DND-41 (cell line): ENCODE data around the gene BACE1.

Experiments used
- ATAC-seq: fragments of 200-7000 bp; cut with Tn5 transposase; 3 replicates; pipeline ENCODE4 v1.9.1; 2021; ENCODE audit warnings: low read depth; ENCODE audit not compliant: insufficient read depth
- DNase-seq: peaks from one replicate; pipeline ENCODE4 v3.0.0-alpha.2; 2020
- H2AFZ ChIP-seq: 2 replicates; pipeline ENCODE4 v1.6.0; 2012; ENCODE audit warnings: low read depth, low read length
- H3K27ac ChIP-seq: 2 replicates; pipeline ENCODE4 v1.5.1; 2012; ENCODE audit warnings: low read length, inconsistent platforms
- H3K27me3 ChIP-seq: fragments of 200-600 bp; sonication (generic); 2 replicates; pipeline ENCODE4 v1.6.0; 2012; ENCODE audit warnings: low read length, mild to moderate bottlenecking, inconsistent platforms; ENCODE audit not compliant: insufficient read depth, poor library complexity
- H3K36me3 ChIP-seq: 2 replicates; pipeline ENCODE4 v1.5.1; 2012; ENCODE audit warnings: low read length, inconsistent platforms; ENCODE audit not compliant: insufficient read depth
- H3K4me1 ChIP-seq: 2 replicates; pipeline ENCODE4 v1.5.1; 2012; ENCODE audit warnings: mild to moderate bottlenecking, low read length; ENCODE audit not compliant: insufficient read depth
- H3K4me2 ChIP-seq: 2 replicates; pipeline ENCODE4 v1.6.0; 2012; ENCODE audit warnings: mild to moderate bottlenecking, moderate library complexity, low read length, inconsistent platforms; ENCODE audit not compliant: insufficient read depth
- H3K4me3 ChIP-seq, 2 experiments: fragments of 200-600 bp in 1 of 2; shearing (Covaris generic) in 1 of 2; 2 replicates each; pipeline ENCODE4 v1.5.1; 2012 to 2016; ENCODE audit warnings: inconsistent platforms in 2 of 2, low read length in 2 of 2, mild to moderate bottlenecking in 2 of 2, low read depth in 1 of 2, moderate library complexity in 1 of 2
- H3K79me2 ChIP-seq: 2 replicates; pipeline ENCODE4 v1.6.0; 2012; ENCODE audit warnings: low read length, inconsistent platforms; ENCODE audit not compliant: insufficient read depth
- H3K9ac ChIP-seq: 2 replicates; pipeline ENCODE4 v1.6.0; 2012; ENCODE audit warnings: low read depth, mild to moderate bottlenecking, inconsistent platforms, low read length, moderate library complexity
- H3K9me3 ChIP-seq: 2 replicates; pipeline ENCODE4 v1.5.1; 2012; ENCODE audit warnings: low read length, moderate library complexity, mild to moderate bottlenecking, inconsistent platforms; ENCODE audit not compliant: insufficient read depth, severe bottlenecking
- H4K20me1 ChIP-seq: 2 replicates; pipeline ENCODE4 v1.6.0; 2012; ENCODE audit warnings: low read length; ENCODE audit not compliant: insufficient read depth
- EZH2 ChIP-seq: IDR thresholded peaks from 3 replicates; pipeline ENCODE4 v1.6.1; 2012; ENCODE audit warnings: borderline replicate concordance, low read depth, mild to moderate bottlenecking, moderate library complexity, low read length, inconsistent platforms; ENCODE audit not compliant: severe bottlenecking
- TF ChIP-seq, protein P1 (sequence below): IDR thresholded peaks from 2 replicates; pipeline ENCODE4 v1.5.1; 2012; ENCODE audit warnings: borderline replicate concordance, low read length, moderate library complexity, mild to moderate bottlenecking; ENCODE audit not compliant: poor library complexity, severe bottlenecking; ENCODE audit errors: extremely low read depth

Gene BACE1

DNA sequence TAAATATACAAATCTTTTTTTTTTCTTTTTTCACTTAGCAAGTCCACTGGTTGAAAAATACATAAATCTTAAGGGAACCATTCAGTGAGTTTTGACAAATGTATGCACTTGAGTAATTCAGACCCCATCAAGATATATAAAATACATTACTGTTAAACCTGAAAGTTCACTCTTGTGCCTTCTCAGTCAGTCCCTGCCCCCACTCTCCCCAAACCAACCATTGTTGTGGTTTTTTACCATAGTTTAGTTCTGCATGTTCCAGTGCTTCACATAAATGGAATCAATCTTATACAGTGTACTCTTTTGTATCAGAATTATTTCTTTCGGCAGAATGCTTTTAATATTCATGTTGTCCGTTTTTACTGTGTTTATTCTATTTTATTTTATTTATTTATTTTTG is 57.5 kb downstream of the BACE1 start:
- H4K20me1 ChIP-seq, result no peaks in the 10 kb centered on the region
- TF ChIP-seq, protein P1, sequence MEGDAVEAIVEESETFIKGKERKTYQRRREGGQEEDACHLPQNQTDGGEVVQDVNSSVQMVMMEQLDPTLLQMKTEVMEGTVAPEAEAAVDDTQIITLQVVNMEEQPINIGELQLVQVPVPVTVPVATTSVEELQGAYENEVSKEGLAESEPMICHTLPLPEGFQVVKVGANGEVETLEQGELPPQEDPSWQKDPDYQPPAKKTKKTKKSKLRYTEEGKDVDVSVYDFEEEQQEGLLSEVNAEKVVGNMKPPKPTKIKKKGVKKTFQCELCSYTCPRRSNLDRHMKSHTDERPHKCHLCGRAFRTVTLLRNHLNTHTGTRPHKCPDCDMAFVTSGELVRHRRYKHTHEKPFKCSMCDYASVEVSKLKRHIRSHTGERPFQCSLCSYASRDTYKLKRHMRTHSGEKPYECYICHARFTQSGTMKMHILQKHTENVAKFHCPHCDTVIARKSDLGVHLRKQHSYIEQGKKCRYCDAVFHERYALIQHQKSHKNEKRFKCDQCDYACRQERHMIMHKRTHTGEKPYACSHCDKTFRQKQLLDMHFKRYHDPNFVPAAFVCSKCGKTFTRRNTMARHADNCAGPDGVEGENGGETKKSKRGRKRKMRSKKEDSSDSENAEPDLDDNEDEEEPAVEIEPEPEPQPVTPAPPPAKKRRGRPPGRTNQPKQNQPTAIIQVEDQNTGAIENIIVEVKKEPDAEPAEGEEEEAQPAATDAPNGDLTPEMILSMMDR, result no peak
- TF ChIP-seq EZH2, result no peak
- no peak overlapping the region for H3K9ac ChIP-seq
- DNase-seq (no peak), ATAC-seq (no peak)
- H3K36me3 ChIP-seq, result peaks cover 24% of the 10 kb centered on the region; the same call in 1 of the 2 replicates
- no peaks in the 10 kb centered on the region for H3K4me1 ChIP-seq
- H2AFZ ChIP-seq, result no peak overlapping the region
- no peaks in the 10 kb centered on the region for H3K9me3 ChIP-seq
- H3K27me3 ChIP-seq, result no peaks in the 10 kb centered on the region
- no peaks in the 10 kb centered on the region for H3K79me2 ChIP-seq
- no peak overlapping the region for H3K4me2 ChIP-seq
- no peak overlapping the region for H3K4me3 ChIP-seq
- H3K27ac ChIP-seq, result no peak overlapping the region

DNA sequence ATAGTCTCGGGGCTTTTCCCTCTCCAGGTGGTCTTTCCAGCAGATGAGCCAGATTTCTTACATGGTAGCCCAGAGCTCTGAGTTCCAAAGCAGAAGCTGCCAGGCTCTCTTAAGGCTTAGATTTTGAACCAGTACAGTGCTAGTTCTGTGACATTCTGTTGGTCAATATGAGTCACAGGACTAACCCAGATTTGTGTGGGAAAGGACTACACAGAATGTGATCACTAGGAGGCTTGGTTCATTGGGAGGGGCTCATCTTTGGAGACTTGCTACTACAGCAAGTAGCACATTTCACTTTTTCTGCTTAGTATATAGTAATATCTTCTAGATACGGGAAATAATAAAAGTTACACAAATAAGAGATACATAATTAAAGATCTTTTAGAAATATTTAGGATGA is 59.5 kb downstream of the BACE1 start:
- H3K27ac ChIP-seq, result no peak overlapping the region

DNA sequence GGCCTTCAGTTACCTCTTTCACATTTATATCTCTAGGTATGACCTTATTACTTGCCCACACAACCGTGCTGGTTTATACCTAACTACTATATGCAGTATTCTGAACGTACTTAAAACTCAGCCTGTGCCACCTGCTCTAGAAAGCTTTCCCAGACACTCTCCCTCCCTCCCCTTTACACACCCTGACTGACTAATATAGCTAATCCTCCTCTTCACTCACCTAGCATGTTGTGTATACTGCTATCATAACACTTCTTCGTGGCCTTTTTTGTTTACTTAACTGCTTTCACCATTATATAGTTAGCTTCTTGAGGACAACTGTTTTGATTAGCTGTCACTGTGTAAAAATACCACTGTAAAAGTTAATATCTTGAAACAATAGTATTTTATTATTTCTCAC is 60.1 kb downstream of the BACE1 start:
- H3K27ac ChIP-seq, result no peak overlapping the region
- TF ChIP-seq, protein P1, result no peak
- no peak for TF ChIP-seq EZH2

More for the DNA sequence above, 59.5 kb downstream of the BACE1 start:
- no peaks in the 10 kb centered on the region for H4K20me1 ChIP-seq
- H3K4me3 ChIP-seq, result no peak overlapping the region
- no peak overlapping the region for H3K4me2 ChIP-seq
- no peak overlapping the region for H2AFZ ChIP-seq
- no peaks in the 10 kb centered on the region for H3K27me3 ChIP-seq
- ATAC-seq (no peak), DNase-seq (no peak)
- H3K79me2 ChIP-seq, result no peaks in the 10 kb centered on the region
- H3K4me1 ChIP-seq, result no peaks in the 10 kb centered on the region
- no peak overlapping the region for H3K9ac ChIP-seq
- H3K9me3 ChIP-seq, result no peaks in the 10 kb centered on the region
- TF ChIP-seq, protein P1, result no peak
- TF ChIP-seq EZH2, result no peak
- peaks cover 21% of the 10 kb centered on the region for H3K36me3 ChIP-seq

DNA sequence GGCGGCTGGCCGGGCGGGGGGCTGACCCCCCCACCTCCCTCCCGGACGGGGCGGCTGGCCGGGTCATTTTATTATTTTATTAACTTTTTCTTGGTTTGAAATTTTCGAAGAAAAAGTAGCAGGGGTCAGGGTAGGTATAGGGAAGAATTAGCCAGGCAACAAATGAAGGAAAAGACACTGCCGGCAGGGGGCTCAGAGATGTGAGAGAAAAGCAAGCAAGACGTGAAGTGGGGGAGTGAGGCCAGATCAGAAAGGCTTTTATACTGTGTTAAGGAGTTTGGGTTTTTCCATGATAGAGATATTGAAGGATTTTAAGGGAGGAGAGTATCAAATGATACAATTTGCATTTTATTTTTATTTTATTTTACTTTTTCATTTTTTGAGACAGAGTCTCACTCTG is 64.5 kb downstream of the BACE1 start:
- Histone ChIP-seq H3K27ac (no peak overlapping the region), H3K4me1 (no peaks in the 10 kb centered on the region), H3K9me3 (no peaks in the 10 kb centered on the region), H3K79me2 (no peaks in the 10 kb centered on the region), H4K20me1 (no peaks in the 10 kb centered on the region), H3K4me2 (no peak overlapping the region), H2AFZ (no peak overlapping the region), H3K9ac (no peak overlapping the region), H3K27me3 (no peaks in the 10 kb centered on the region), H3K4me3 (no peak overlapping the region), H3K36me3 (peaks cover 45% of the 10 kb centered on the region)
- DNase-seq, result no peak
- no peak for ATAC-seq
- TF ChIP-seq, protein P1, result no peak
- TF ChIP-seq EZH2, result no peak

More for the DNA sequence above, 60.1 kb downstream of the BACE1 start:
- Histone ChIP-seq H3K4me1 (no peaks in the 10 kb centered on the region), H2AFZ (no peak overlapping the region), H3K4me3 (no peak overlapping the region), H3K9me3 (no peaks in the 10 kb centered on the region), H3K79me2 (no peaks in the 10 kb centered on the region), H3K4me2 (no peak overlapping the region), H3K27me3 (no peaks in the 10 kb centered on the region), H3K9ac (no peak overlapping the region), H4K20me1 (no peaks in the 10 kb centered on the region), H3K36me3 (peaks cover 21% of the 10 kb centered on the region)
- ATAC-seq, result no peak
- no peak for DNase-seq
